Type B pancreatic cell (in vitro differentiated cells): ENCODE data around the gene EHHADH. TPM values are rescaled to one million over a fixed set of nuclear protein-coding genes. Genes with fewer than 3 reads are reported as not detected.
A peak's percentile ranks its signal among the peaks of the same experiment; 100 is the strongest.
"Not testable (repeated sequence)": the region's sequence is repeated elsewhere in the genome, so short reads cannot be mapped to it uniquely, and the experiment has no call there.

Experiments
- DNase-seq: peaks from one replicate; pipeline ENCODE4 v3.0.0; 2021; ENCODE audit warnings: mixed read lengths; ENCODE audit not compliant: unreplicated experiment; ENCODE audit errors: extremely low spot score
- H3K27ac Mint-ChIP-seq: 2 replicates; pipeline ENCODE4 v1.8.0; 2021; ENCODE audit warnings: mild to moderate bottlenecking, mixed read lengths
- H3K27me3 Mint-ChIP-seq: 2 replicates; pipeline ENCODE4 v1.8.0; 2021; ENCODE audit warnings: mixed read lengths
- H3K36me3 Mint-ChIP-seq: 2 replicates; pipeline ENCODE4 v1.8.0; 2021; ENCODE audit warnings: mixed read lengths
- H3K4me1 Mint-ChIP-seq: one replicate; pipeline ENCODE4 v1.8.0; 2021; ENCODE audit warnings: mixed read lengths; ENCODE audit not compliant: unreplicated experiment
- H3K4me3 Mint-ChIP-seq: 2 replicates; pipeline ENCODE4 v1.8.0; 2021; ENCODE audit warnings: mild to moderate bottlenecking, mixed read lengths
- H3K9me3 Mint-ChIP-seq: 2 replicates; pipeline ENCODE4 v1.8.0; 2021; ENCODE audit warnings: mixed read lengths
- total RNA-seq: library from RNA; stranded (reverse); gene quantifications from 2 replicates; pipeline ENCODE4 v1.2.1, GENCODE V29; 2021; ENCODE audit warnings: low replicate concordance
- TF ChIP-seq, protein P1 (sequence below): fragments of 200-600 bp; sonication (generic); conservative IDR thresholded peaks from 2 replicates; pipeline ENCODE4 v1.5.0; 2021; ENCODE audit warnings: antibody characterized with exemption, mild to moderate bottlenecking

The EHHADH gene
- total RNA-seq, 1 donor from 2014 or later, result 5.3 TPM

DNA sequence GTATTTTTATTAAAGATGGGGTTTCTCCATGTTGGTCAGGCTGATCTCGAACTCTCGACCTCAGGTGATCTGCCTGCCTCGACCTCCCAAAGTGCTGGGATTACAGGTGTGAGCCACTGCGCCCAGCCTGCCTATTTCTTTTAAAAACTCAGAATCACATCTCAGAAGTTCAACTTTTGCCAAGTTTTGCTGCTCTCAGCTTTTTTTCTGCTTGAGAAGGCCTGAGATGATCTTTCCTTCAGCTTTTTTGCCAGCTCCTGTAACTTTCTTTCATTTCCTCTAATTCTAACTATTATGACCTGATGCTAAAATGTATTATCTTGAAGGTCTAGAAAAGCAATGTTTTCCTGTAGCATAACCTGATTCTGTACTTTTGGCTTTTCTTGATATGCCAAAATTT, 9.6 kb upstream of the EHHADH start:
- H3K36me3 Mint-ChIP-seq, result no peaks in the 10 kb centered on the region
- DNase-seq, result no peak
- no peaks in the 10 kb centered on the region for H3K4me1 Mint-ChIP-seq
- no peaks in the 10 kb centered on the region for H3K9me3 Mint-ChIP-seq
- no peak overlapping the region for H3K27ac Mint-ChIP-seq
- H3K4me3 Mint-ChIP-seq, result no peak overlapping the region
- TF ChIP-seq, protein P1, sequence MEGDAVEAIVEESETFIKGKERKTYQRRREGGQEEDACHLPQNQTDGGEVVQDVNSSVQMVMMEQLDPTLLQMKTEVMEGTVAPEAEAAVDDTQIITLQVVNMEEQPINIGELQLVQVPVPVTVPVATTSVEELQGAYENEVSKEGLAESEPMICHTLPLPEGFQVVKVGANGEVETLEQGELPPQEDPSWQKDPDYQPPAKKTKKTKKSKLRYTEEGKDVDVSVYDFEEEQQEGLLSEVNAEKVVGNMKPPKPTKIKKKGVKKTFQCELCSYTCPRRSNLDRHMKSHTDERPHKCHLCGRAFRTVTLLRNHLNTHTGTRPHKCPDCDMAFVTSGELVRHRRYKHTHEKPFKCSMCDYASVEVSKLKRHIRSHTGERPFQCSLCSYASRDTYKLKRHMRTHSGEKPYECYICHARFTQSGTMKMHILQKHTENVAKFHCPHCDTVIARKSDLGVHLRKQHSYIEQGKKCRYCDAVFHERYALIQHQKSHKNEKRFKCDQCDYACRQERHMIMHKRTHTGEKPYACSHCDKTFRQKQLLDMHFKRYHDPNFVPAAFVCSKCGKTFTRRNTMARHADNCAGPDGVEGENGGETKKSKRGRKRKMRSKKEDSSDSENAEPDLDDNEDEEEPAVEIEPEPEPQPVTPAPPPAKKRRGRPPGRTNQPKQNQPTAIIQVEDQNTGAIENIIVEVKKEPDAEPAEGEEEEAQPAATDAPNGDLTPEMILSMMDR, result no peak
- H3K27me3 Mint-ChIP-seq, result no peaks in the 10 kb centered on the region

DNA sequence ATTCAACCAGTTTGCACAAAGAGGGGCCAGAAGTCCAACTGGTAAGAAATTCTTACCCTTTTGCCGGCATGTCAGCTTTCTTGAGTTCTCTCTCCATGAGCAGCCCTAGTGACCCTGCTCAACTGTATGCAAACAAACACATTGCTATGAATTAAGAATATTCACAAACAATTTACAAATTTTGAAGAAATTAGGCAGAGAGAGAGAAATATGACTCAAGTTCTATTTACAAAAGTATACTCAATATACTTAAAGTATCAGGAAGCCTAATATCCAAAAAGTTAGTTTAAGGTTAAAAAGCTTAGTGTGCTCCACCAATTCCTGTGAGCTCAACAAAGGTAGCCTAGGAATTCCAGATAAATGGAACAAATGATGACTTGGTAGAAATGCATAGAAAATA, 3.5 kb upstream of the EHHADH start:
- H3K4me1 Mint-ChIP-seq, result no peaks in the 10 kb centered on the region
- H3K27ac Mint-ChIP-seq, result no peak overlapping the region
- H3K9me3 Mint-ChIP-seq, result peaks cover 4% of the 10 kb centered on the region
- DNase-seq, result no peak
- H3K27me3 Mint-ChIP-seq, result no peaks in the 10 kb centered on the region
- TF ChIP-seq, protein P1, result no peak
- H3K36me3 Mint-ChIP-seq, result no peaks in the 10 kb centered on the region
- H3K4me3 Mint-ChIP-seq, result no peak overlapping the region

GRCh38 chr3:185254799-185255198, 950 bp upstream of the EHHADH start:
- Mint-ChIP-seq H3K27me3 (no peaks in the 10 kb centered on the region), H3K4me1 (no peaks in the 10 kb centered on the region), H3K27ac (no peak overlapping the region), H3K36me3 (no peaks in the 10 kb centered on the region), H3K9me3 (peaks cover 4% of the 10 kb centered on the region), H3K4me3 (peak overlapping the region; percentile 30)
- no peak for DNase-seq
- TF ChIP-seq, protein P1, result no peak

GRCh38 chr3:185253133-185253532, 716 bp downstream of the EHHADH start:
- H3K27ac Mint-ChIP-seq, H3K4me3 Mint-ChIP-seq, H3K9me3 Mint-ChIP-seq, H3K36me3 Mint-ChIP-seq, H3K27me3 Mint-ChIP-seq, H3K4me1 Mint-ChIP-seq, DNase-seq: not testable (repeated sequence)

DNA sequence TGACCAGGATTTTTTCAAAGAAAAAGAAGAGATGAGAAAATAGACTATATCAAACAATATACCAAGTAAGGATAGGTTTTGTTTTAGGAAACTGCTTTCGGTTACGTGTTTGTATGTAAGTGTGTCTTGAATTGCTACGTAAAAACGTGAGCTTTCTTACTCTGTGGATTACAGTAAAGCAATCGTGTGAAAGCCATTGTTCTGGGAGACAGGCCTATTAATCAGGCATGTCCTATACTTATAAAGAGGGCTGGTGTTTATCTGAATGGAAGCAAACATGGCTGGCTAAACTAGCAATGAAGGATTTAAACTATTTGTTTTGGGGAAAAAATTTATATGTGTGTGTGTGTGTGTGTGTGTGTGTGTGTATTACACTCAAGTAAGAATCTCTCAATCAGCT, 2.6 kb downstream of the EHHADH start:
- no peak overlapping the region for H3K27ac Mint-ChIP-seq
- no peaks in the 10 kb centered on the region for H3K36me3 Mint-ChIP-seq
- peak overlapping the region; percentile 17 for H3K4me3 Mint-ChIP-seq
- DNase-seq, result no peak
- no peaks in the 10 kb centered on the region for H3K4me1 Mint-ChIP-seq
- TF ChIP-seq, protein P1, result no peak
- no peaks in the 10 kb centered on the region for H3K27me3 Mint-ChIP-seq
- H3K9me3 Mint-ChIP-seq, result peaks cover 4% of the 10 kb centered on the region

- no peaks in the 10 kb centered on the region for H3K4me1 Mint-ChIP-seq
- H3K27ac Mint-ChIP-seq, result no peak overlapping the region
- H3K4me3 Mint-ChIP-seq, result no peak overlapping the region
- TF ChIP-seq, protein P1, result no peak
- H3K27me3 Mint-ChIP-seq, result no peaks in the 10 kb centered on the region
- no peak for DNase-seq
- H3K36me3 Mint-ChIP-seq, result no peaks in the 10 kb centered on the region
- H3K9me3 Mint-ChIP-seq, result peaks cover 4% of the 10 kb centered on the region
Measured at GRCh38 chr3:185250653-185251052, 3.2 kb downstream of the EHHADH start.
